SK-N-DZ (cell line): ENCODE measurements around the gene NPBWR2.
A peak's percentile ranks its signal among the peaks of the same experiment; 100 is the strongest.
"Not testable (repeated sequence)": the region's sequence is repeated elsewhere in the genome, so short reads cannot be mapped to it uniquely, and the experiment has no call there.

Experiments used
- DNase-seq: peaks from one replicate; pipeline ENCODE4 v3.0.0-alpha.2; 2015; ENCODE audit warnings: low spot score

The NPBWR2 gene

GRCh38 chr20:64103871-64104666 is 3.3 kb downstream of the NPBWR2 start:
- DNase-seq = no peak

GRCh38 chr20:64102647-64103354 is 4.6 kb downstream of the NPBWR2 start:
- peak; percentile 83 for DNase-seq

GRCh38 chr20:64101731-64102621 is 5.4 kb downstream of the NPBWR2 start:
- peak; percentile 86 for DNase-seq

GRCh38 chr20:64100946-64101688 is 6.2 kb downstream of the NPBWR2 start:
- DNase-seq = no peak

GRCh38 chr20:64100566-64100888 is 6.8 kb downstream of the NPBWR2 start:
- DNase-seq = no peak

- DNase-seq = no peak
Observed at GRCh38 chr20:64099880-64100565, 7.3 kb downstream of the NPBWR2 start.

- DNase-seq = no peak
Observed at GRCh38 chr20:64099086-64099786, 8.1 kb downstream of the NPBWR2 start.

GRCh38 chr20:64098471-64099013 is 8.8 kb downstream of the NPBWR2 start:
- no peak for DNase-seq

GRCh38 chr20:64096535-64096934 is 10.8 kb downstream of the NPBWR2 start:
- DNase-seq = no peak

- DNase-seq = no peak
Observed at GRCh38 chr20:64095927-64096326, 11.4 kb downstream of the NPBWR2 start.

- DNase-seq = no peak
Observed at GRCh38 chr20:64095455-64095854, 11.9 kb downstream of the NPBWR2 start.

GRCh38 chr20:64093013-64093503 is 14.3 kb downstream of the NPBWR2 start:
- DNase-seq = peak; percentile 90

- DNase-seq = peak; percentile 67
Observed at GRCh38 chr20:64092258-64093012, 14.9 kb downstream of the NPBWR2 start.

- DNase-seq = peak; percentile 77
Observed at GRCh38 chr20:64091770-64092169, 15.6 kb downstream of the NPBWR2 start.

- no peak for DNase-seq
Observed at GRCh38 chr20:64091340-64091739, 16.0 kb downstream of the NPBWR2 start.

- peak; percentile 96 for DNase-seq
Observed at GRCh38 chr20:64090165-64090564, 17.2 kb downstream of the NPBWR2 start.

GRCh38 chr20:64088586-64088985 is 18.8 kb downstream of the NPBWR2 start:
- DNase-seq = not testable (repeated sequence)

GRCh38 chr20:64087226-64087825 is 20.0 kb downstream of the NPBWR2 start:
- not testable (repeated sequence) for DNase-seq
